ENCODE data around the gene EEF1AKMT3. TPM values are rescaled to one million over a fixed set of nuclear protein-coding genes. Genes with fewer than 3 reads are reported as not detected.
"Not testable (repeated sequence)": the region's sequence is repeated elsewhere in the genome, so short reads cannot be mapped to it uniquely, and the experiment has no call there.

EEF1AKMT3 gene
- total and polyA plus RNA-seq, 5 donors from 2014 or later = 1.8 to 7.6 (median 2.8) TPM

DNA sequence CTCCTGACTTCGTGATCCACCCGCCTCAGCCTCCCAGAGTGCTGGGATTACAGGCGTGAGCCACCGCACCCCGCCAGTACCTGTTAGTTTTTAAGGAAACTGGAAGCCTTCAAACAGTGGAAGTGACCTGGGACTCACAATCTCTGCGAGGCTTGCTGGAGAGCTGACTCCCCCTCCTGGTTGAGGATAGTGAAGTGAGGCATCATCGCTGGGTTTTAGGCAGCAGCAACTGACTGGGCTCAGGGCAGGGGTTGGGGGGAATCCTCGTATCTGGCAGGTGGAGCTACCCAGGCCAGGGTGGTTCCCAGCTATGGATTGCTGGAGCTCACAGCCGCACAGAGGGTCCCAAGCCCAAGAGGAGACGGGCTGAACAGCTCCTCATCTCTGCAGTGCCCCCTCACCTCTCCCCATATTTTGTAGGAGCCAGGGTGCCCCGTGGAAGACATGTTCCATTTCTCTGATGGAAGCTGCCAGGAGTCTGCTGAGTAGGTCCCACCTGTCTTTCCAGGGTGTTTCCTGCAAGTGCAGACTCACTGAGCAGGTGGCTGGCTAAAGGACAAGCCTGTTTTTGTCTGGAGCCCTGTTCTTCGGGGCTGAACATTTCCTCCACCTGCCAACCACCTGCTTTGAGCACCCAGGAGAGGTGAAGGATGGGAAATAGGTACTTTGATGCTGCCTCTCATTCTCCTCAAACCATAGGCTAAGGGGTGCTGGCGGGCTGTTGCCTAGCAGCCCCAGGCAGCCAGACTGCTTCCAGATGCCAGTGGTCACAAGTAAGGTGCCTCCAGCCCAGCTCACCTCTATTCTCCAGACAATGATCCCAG lies 43.0 kb downstream of the EEF1AKMT3 start:
- no peak overlapping the region for H3K27ac ChIP-seq (ENCODE audit: insufficient read depth, low read length, poor library complexity, severe bottlenecking)
- Mint-ChIP-seq H3K4me3 (no peak overlapping the region), H3K27me3 (no peaks in the 10 kb centered on the region), H3K4me1 (peaks cover 4 to 10% (median 8%) of the 10 kb centered on the region in 4 donors), H3K9me3 (no peaks in the 10 kb centered on the region), H3K36me3 (peaks cover 9% of the 10 kb centered on the region), H3K27ac (no peak overlapping the region)
- H3K4me3 ChIP-seq (ENCODE audit: low read depth, low read length) = no peak overlapping the region
- no peaks in the 10 kb centered on the region for H3K9me3 ChIP-seq (ENCODE audit: control insufficient read depth in 2 of 2, low read length in 2 of 2)
- H3K27me3 ChIP-seq (ENCODE audit: control insufficient read depth, insufficient read depth, low read length) = no peaks in the 10 kb centered on the region
- ATAC-seq (ENCODE audit: low read depth in 2 of 2) = peak in 1 of 2 donors; percentile 63
- no peaks in the 10 kb centered on the region for H3K4me1 ChIP-seq (ENCODE audit: control insufficient read depth, insufficient read depth, low read length, poor library complexity, severe bottlenecking)
- H3K36me3 ChIP-seq (ENCODE audit: control insufficient read depth, insufficient read depth, low read length) = peaks cover 3% of the 10 kb centered on the region
- no peak for DNase-seq

DNA sequence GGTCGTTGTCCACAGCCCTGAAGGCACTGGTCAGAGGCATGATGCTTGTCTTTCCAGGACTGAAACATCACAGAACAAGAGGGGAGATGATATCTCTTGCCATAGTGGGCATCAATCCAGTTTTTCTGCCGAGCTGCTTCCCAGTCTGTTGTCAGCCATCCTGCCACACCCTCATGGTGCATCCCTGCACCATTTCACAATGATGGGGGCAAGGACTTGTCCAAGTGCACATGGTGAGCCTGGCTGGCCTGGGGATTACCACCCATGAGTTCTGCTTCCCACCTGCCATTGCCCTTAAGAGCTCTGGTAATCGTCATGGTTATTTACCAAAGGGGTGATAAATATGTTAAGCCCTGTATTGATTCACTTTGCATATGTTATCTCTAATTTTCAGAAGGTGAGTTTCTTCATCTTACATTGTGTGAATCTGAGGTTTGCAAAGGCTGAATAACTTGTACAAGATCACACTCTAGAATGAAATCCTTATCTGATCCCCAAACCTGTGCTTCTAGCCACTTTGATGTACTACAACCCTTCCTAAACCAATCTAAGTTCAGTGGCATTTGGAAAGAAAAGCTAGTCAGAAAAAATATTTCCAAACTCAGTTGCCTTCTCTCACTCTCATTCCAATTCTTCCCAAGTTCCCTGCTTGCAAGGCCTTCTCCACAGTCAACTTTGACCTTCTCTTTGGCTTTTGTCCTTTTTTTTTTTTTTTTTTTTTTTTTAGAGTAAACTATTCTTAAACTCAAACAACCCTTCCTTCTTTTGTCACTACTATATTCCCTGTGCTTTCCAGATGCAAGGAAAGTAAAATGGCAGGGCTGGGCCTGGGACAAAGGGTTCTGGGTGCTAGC lies 43.8 kb downstream of the EEF1AKMT3 start:
- Mint-ChIP-seq H3K36me3 (peaks cover 15% of the 10 kb centered on the region), H3K4me1 (peaks cover 4 to 10% (median 8%) of the 10 kb centered on the region in 4 donors), H3K27me3 (no peaks in the 10 kb centered on the region), H3K4me3 (no peak overlapping the region), H3K27ac (no peak overlapping the region), H3K9me3 (no peaks in the 10 kb centered on the region)
- Histone ChIP-seq H3K36me3 (ENCODE audit: control insufficient read depth, insufficient read depth, low read length) (peaks cover 5% of the 10 kb centered on the region), H3K9me3 (ENCODE audit: control insufficient read depth in 2 of 2, low read length in 2 of 2) (no peaks in the 10 kb centered on the region), H3K4me1 (ENCODE audit: control insufficient read depth, insufficient read depth, low read length, poor library complexity, severe bottlenecking) (no peaks in the 10 kb centered on the region), H3K4me3 (ENCODE audit: low read depth, low read length) (no peak overlapping the region), H3K27me3 (ENCODE audit: control insufficient read depth, insufficient read depth, low read length) (no peaks in the 10 kb centered on the region), H3K27ac (ENCODE audit: insufficient read depth, low read length, poor library complexity, severe bottlenecking) (no peak overlapping the region)
- DNase-seq = no peak
- ATAC-seq (ENCODE audit: low read depth in 2 of 2) = no peak

DNA sequence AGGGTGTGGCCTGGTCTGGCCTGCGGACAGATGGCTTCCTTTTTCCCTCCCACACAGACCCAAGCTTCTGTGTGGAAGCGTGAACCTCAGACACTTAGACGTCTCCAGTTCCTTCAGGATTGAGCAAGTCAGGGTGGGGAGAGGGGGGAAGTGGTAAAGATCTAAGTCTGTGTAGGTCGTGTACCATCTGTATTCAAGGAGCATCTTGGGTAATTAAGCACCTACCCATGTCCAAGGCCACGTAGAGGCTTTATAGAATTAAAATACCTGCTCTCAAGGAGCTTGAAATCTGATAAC lies 44.4 kb downstream of the EEF1AKMT3 start:
- H3K27ac ChIP-seq (ENCODE audit: insufficient read depth, low read length, poor library complexity, severe bottlenecking) = no peak overlapping the region
- no peak overlapping the region for H3K27ac Mint-ChIP-seq
- H3K36me3 ChIP-seq (ENCODE audit: control insufficient read depth, insufficient read depth, low read length) = peaks cover 11% of the 10 kb centered on the region
- no peaks in the 10 kb centered on the region for H3K9me3 Mint-ChIP-seq
- no peaks in the 10 kb centered on the region for H3K4me1 ChIP-seq (ENCODE audit: control insufficient read depth, insufficient read depth, low read length, poor library complexity, severe bottlenecking)
- H3K36me3 Mint-ChIP-seq = peaks cover 15% of the 10 kb centered on the region
- H3K9me3 ChIP-seq (ENCODE audit: control insufficient read depth in 2 of 2, low read length in 2 of 2) = no peaks in the 10 kb centered on the region
- H3K4me1 Mint-ChIP-seq = peaks cover 4 to 10% (median 7%) of the 10 kb centered on the region in 4 donors
- H3K4me3 ChIP-seq (ENCODE audit: low read depth, low read length) = no peak overlapping the region
- no peak overlapping the region for H3K4me3 Mint-ChIP-seq
- ATAC-seq (ENCODE audit: low read depth in 2 of 2) = no peak
- DNase-seq = no peak
- no peaks in the 10 kb centered on the region for H3K27me3 ChIP-seq (ENCODE audit: control insufficient read depth, insufficient read depth, low read length)
- H3K27me3 Mint-ChIP-seq = no peaks in the 10 kb centered on the region

DNA sequence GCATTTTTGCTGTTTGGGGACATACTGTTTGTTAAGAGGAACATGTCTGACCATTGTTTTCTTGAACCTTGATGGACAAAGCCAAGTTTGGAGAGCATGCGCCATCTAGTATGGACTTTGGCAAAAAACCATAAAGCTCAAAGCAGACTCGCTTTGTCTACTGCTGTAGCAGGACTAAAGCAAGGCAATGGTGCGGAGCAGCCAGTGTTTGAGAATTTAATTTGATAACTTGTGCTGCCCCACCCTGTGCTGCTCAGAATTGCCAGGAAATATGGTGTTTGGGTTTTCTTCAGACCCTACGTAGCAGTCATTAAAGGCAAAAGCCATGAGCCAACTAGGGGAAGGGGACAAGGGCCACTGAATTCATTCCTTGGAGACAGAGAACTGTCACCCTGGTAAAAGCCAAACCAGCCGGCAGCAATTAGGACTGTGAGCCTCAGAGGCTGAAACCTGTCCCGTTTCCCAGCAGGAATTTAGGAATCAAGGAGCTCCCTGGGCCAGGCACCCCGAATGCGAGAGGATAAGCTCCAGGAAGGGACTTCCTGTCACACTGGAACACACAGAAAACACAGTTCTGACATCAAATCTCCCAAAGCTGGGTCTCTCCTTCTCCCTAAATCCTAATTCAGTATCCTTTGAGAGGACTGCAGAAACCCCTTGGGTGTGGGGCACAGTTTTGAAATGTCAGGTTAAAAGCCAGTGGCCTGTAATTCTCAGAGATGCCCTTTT lies 45.0 kb downstream of the EEF1AKMT3 start:
- Mint-ChIP-seq H3K27ac (no peak overlapping the region), H3K36me3 (peaks cover 17% of the 10 kb centered on the region), H3K27me3 (no peaks in the 10 kb centered on the region), H3K4me3 (no peak overlapping the region), H3K4me1 (peaks cover 4 to 10% (median 6%) of the 10 kb centered on the region in 4 donors), H3K9me3 (no peaks in the 10 kb centered on the region)
- Histone ChIP-seq H3K9me3 (ENCODE audit: control insufficient read depth in 2 of 2, low read length in 2 of 2) (no peaks in the 10 kb centered on the region), H3K36me3 (ENCODE audit: control insufficient read depth, insufficient read depth, low read length) (peaks cover 17% of the 10 kb centered on the region), H3K27me3 (ENCODE audit: control insufficient read depth, insufficient read depth, low read length) (no peaks in the 10 kb centered on the region), H3K4me3 (ENCODE audit: low read depth, low read length) (no peak overlapping the region), H3K27ac (ENCODE audit: insufficient read depth, low read length, poor library complexity, severe bottlenecking) (no peak overlapping the region), H3K4me1 (ENCODE audit: control insufficient read depth, insufficient read depth, low read length, poor library complexity, severe bottlenecking) (no peaks in the 10 kb centered on the region)
- DNase-seq = no peak
- no peak for ATAC-seq (ENCODE audit: low read depth in 2 of 2)

DNA sequence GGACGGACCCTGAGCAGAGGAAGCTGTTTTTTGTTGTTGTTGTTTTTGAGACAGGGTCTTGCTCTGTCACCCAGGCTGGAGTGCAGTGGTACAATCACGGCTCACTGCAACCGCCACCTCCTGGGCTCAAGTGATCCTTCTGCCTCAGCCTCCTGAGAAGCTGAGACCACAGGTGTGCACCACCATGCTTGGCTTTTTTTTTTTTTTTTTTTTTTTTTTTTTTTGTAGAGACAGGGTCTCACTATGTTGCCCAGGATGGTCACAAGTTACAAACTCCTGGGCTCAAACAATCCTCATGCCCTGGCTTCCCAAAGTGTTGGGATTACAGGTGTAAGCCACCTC lies 45.5 kb downstream of the EEF1AKMT3 start:
- H3K27ac ChIP-seq (ENCODE audit: insufficient read depth, low read length, poor library complexity, severe bottlenecking) = not testable (repeated sequence)
- peak overlapping the region in 1 of 3 donors; percentile 53 for H3K27ac Mint-ChIP-seq

DNA sequence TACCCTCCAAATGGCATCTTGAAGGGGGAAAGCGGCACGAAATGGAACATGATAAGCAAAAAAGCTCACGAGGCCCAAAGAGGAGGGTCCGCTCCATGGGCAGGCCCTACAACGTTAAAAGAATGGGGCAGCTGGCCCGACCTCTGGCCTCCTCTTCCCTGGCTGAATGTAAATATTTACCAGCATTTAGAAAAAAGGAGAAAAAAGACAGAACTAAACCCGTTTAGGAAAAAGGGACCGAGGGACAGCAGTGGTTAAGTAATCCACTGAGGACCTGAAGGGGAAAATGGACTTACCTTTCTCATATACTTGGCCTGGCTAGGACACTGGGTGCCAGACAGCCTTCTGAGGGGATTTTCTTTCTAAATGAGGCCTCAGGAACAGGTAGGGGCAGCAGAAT lies 47.7 kb downstream of the EEF1AKMT3 start:
- not testable (repeated sequence) for H3K9me3 Mint-ChIP-seq; DNase-seq; H3K4me3 Mint-ChIP-seq; H3K4me3 ChIP-seq (ENCODE audit: low read depth, low read length); H3K27me3 Mint-ChIP-seq; H3K27ac ChIP-seq (ENCODE audit: insufficient read depth, low read length, poor library complexity, severe bottlenecking); H3K27me3 ChIP-seq (ENCODE audit: control insufficient read depth, insufficient read depth, low read length); H3K4me1 ChIP-seq (ENCODE audit: control insufficient read depth, insufficient read depth, low read length, poor library complexity, severe bottlenecking); ATAC-seq (ENCODE audit: low read depth in 2 of 2); H3K9me3 ChIP-seq (ENCODE audit: control insufficient read depth in 2 of 2, low read length in 2 of 2); H3K4me1 Mint-ChIP-seq; H3K27ac Mint-ChIP-seq
- peaks cover 44% of the 10 kb centered on the region for H3K36me3 ChIP-seq (ENCODE audit: control insufficient read depth, insufficient read depth, low read length)
- H3K36me3 Mint-ChIP-seq = peaks cover 33% of the 10 kb centered on the region

More for the DNA sequence above, 45.5 kb downstream of the EEF1AKMT3 start:
- DNase-seq; H3K4me1 Mint-ChIP-seq; H3K9me3 ChIP-seq (ENCODE audit: control insufficient read depth in 2 of 2, low read length in 2 of 2); H3K27me3 Mint-ChIP-seq; H3K27me3 ChIP-seq (ENCODE audit: control insufficient read depth, insufficient read depth, low read length); ATAC-seq (ENCODE audit: low read depth in 2 of 2); H3K4me3 ChIP-seq (ENCODE audit: low read depth, low read length); H3K4me1 ChIP-seq (ENCODE audit: control insufficient read depth, insufficient read depth, low read length, poor library complexity, severe bottlenecking); H3K9me3 Mint-ChIP-seq; H3K4me3 Mint-ChIP-seq: not testable (repeated sequence)
- H3K36me3 ChIP-seq (ENCODE audit: control insufficient read depth, insufficient read depth, low read length) = peaks cover 23% of the 10 kb centered on the region
- H3K36me3 Mint-ChIP-seq = peaks cover 20% of the 10 kb centered on the region

DNA sequence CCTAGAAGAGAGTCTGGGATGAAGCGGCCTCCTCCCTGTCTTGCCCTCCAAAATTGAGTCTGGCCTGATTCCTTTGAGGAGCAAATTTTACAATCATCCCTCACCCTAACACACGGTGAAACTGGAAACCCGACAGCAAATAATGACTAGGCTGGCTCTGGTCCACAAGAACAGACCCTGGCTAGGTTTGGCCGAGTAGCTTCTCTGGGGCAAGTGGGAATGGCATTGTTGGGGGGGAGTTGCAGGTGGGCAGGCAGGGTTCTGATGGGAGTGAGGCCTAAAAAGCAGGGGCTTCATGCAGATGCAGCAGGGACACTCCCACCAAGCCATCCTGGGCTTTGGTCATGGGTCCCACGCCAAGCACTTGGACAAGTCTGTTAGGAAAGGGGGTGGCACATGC lies 48.6 kb downstream of the EEF1AKMT3 start:
- H3K36me3 ChIP-seq (ENCODE audit: control insufficient read depth, insufficient read depth, low read length) = peaks cover 52% of the 10 kb centered on the region
- peaks cover 40% of the 10 kb centered on the region for H3K36me3 Mint-ChIP-seq
- H3K27ac Mint-ChIP-seq; H3K9me3 ChIP-seq (ENCODE audit: control insufficient read depth in 2 of 2, low read length in 2 of 2); H3K4me3 Mint-ChIP-seq; H3K27me3 Mint-ChIP-seq; H3K27me3 ChIP-seq (ENCODE audit: control insufficient read depth, insufficient read depth, low read length); H3K4me3 ChIP-seq (ENCODE audit: low read depth, low read length); H3K9me3 Mint-ChIP-seq; H3K4me1 Mint-ChIP-seq; ATAC-seq (ENCODE audit: low read depth in 2 of 2); H3K27ac ChIP-seq (ENCODE audit: insufficient read depth, low read length, poor library complexity, severe bottlenecking); DNase-seq; H3K4me1 ChIP-seq (ENCODE audit: control insufficient read depth, insufficient read depth, low read length, poor library complexity, severe bottlenecking): not testable (repeated sequence)
